Bronchial epithelial cell (primary cell): ENCODE results near the gene OPRL1. TPM values are rescaled to one million over a fixed set of nuclear protein-coding genes. Genes with fewer than 3 reads are reported as not detected.

Experiments used
- DNase-seq: peaks from one replicate; pipeline ENCODE4 v3.0.0-alpha.2; 2010; ENCODE audit warnings: low read depth
- FAIRE-seq: peaks from 2 replicates; lab custom pipeline; 2011; peaks lifted over from hg19 to GRCh38; lab: Jason Lieb, UNC
- H3K27me3 ChIP-seq: 2 replicates; pipeline ENCODE4 v1.5.1; 2011; ENCODE audit warnings: low read length; ENCODE audit not compliant: control insufficient read depth, insufficient read depth
- H3K36me3 ChIP-seq: 2 replicates; pipeline ENCODE4 v1.5.1; 2011; ENCODE audit warnings: low read length; ENCODE audit not compliant: control insufficient read depth, insufficient read depth
- H3K4me3 ChIP-seq: 2 replicates; pipeline ENCODE4 v1.5.1; 2011; ENCODE audit warnings: mild to moderate bottlenecking, low read depth, low read length, control low read depth
- total RNA-seq: library from RNA; depleted of rRNA; stranded (reverse); fragments of >200 nt; gene quantifications from 2 replicates; pipeline ENCODE4 v1.2.1, GENCODE V29; 2014
- TF ChIP-seq, protein P1 (sequence below): IDR thresholded peaks from 2 replicates; pipeline ENCODE4 v1.5.1; 2011; ENCODE audit warnings: mild to moderate bottlenecking, moderate library complexity, low read length, control low read depth, inconsistent platforms; ENCODE audit not compliant: insufficient read depth, severe bottlenecking

OPRL1 gene
- total RNA-seq, 1 donor from 2014 or later: under 0.01 TPM

DNA sequence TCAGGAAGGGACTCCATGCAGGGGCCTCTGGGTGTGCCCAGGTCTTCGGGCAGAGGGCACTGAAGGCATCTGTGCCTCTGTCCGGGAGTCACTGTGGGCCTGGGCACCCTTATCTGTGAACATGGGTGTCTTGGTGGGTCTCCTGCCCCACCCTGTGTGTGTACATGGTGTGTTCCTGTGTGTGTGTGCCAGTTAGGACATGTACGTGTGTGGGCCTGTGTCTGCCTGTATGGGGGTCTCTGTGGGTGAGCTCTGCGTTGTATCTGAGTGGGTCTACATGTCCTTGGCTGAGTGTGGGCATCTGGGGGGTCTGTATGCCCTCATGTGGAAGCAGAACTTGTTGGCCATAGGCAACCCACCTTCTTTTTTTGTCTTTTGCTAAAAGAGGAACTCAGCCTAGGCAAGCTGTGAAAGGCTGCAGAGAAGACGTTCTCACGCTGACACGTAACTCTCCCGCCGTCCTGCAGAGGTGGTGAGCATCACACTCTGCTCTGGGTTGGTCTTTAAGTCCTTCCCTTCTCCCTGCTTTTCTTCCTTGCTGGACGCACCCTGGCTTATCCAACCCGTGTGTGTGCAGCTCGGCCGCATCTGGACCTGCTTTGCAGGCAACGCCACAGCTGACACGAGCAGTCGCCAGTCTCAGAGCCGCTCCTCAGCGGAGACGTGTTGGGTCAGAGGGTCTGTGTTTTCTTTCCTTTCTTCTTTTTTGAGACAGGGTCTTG lies 28.0 kb downstream of the OPRL1 start:
- peaks cover 7% of the 10 kb centered on the region for H3K27me3 ChIP-seq
- no peak for FAIRE-seq
- H3K4me3 ChIP-seq: no peak overlapping the region
- DNase-seq: no peak
- TF ChIP-seq, protein P1, sequence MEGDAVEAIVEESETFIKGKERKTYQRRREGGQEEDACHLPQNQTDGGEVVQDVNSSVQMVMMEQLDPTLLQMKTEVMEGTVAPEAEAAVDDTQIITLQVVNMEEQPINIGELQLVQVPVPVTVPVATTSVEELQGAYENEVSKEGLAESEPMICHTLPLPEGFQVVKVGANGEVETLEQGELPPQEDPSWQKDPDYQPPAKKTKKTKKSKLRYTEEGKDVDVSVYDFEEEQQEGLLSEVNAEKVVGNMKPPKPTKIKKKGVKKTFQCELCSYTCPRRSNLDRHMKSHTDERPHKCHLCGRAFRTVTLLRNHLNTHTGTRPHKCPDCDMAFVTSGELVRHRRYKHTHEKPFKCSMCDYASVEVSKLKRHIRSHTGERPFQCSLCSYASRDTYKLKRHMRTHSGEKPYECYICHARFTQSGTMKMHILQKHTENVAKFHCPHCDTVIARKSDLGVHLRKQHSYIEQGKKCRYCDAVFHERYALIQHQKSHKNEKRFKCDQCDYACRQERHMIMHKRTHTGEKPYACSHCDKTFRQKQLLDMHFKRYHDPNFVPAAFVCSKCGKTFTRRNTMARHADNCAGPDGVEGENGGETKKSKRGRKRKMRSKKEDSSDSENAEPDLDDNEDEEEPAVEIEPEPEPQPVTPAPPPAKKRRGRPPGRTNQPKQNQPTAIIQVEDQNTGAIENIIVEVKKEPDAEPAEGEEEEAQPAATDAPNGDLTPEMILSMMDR: no peak
- H3K36me3 ChIP-seq: no peaks in the 10 kb centered on the region

DNA sequence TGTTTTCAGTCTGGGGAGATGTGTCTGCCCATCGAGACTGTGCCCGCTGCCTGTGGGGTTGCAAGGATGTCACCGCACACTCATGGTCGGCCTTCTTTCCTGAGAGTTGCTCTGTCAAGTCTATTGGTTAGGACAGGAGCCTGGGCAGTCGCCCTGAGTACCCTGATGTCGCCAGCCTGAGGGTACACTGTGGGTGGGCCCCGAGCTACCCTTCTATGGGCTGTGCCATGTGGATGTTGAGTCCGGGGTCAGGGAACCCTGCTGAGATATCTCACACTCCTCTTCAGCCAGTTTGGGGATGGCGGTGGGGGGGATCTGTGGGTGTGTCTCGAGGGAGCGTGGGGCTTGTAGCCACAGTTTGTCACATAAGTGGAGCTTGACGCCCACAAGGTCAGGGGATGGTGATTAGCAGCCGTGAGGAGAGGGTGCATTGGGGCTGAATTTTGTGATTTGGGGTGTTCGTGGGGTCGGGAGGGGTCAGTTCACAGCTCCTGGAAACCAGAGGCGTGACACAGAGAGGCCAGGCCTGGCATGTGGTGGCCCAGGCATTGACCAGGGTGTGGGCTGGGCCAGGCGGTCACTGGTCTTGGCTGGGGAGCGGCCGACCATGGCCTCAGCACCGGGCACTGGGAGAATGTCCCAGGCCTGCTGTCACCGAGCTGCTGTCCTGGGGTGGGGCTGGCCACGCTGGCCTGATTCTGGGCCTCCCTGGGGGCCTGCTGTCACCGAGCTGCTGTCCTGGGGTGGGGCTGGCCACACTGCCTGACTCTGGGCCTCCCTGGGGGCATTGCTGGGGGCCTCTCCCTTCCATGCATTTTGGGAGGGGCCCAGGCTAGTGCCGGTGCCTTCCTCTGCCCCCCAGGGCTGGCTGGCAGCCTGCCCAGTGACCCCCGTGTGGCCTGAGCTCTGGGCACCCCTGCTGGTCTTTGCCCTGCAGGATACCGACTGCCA lies 29.1 kb downstream of the OPRL1 start:
- no peak overlapping the region for H3K4me3 ChIP-seq
- FAIRE-seq (no peak), DNase-seq (no peak)
- H3K27me3 ChIP-seq: peaks cover 5% of the 10 kb centered on the region
- TF ChIP-seq, protein P1: no peak
- H3K36me3 ChIP-seq: no peaks in the 10 kb centered on the region

DNA sequence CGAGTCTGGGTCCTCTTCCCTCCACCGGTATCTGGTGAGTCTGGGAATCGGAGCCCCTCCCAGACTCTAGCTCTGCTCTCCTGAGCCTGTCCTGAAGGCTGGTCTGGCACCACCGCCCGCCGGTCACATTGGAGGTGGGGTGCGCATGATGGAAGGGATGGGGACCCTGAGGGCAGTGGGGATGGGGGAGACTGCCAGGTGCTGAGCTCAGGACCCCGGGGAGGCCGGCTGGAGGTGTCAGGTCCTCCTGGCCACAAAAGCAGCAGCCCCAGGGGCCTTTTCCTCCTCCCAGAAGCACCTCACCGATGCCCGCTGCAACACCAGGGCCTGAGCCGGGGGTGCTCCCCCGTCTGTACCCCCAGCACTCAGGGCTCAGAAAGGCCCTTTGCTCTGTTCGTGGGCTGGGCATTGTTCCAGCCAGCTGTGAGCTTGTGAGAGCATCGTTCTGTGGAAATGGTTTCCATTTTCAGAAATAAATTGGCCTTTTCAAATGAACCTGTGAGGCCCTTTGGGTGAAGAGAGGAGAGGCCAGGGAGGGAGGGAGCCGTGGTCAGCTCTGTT lies 30.0 kb downstream of the OPRL1 start:
- FAIRE-seq (no peak), DNase-seq (no peak)
- Histone ChIP-seq H3K4me3 (no peak overlapping the region), H3K36me3 (no peaks in the 10 kb centered on the region), H3K27me3 (peaks cover 5% of the 10 kb centered on the region)
- TF ChIP-seq, protein P1: no peak

DNA sequence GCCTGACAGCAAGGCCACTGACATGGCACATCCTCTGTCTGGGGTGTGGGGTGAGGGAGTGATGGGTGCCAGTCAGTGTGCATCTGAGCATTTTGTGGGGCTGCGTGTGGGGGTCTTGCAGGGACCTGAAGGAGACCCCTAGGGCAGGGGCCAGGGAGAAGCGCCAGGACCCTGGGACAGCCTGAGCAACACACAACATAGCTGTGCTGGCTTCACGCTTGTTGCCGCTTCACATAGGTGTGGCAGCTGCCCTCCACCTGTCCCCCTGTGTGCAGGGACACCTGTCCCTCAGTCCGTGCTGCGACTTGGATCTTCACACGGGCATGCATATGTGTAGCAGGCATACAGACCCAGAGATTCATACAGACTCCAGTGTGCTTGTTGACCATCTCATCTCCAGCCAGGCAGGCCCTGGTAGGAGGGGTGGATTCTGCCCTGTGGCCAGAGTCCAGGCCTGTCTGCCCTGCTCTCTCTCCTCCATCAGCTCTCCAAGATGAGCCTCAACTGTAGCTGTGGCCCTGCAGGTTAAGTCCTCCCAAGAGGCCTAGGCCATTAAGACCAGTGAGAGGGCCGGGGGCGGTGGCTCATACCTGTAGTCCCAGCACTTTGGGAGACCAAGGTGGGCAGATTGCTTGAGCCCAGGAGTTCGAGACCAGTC lies 30.7 kb downstream of the OPRL1 start:
- no peak overlapping the region for H3K4me3 ChIP-seq
- no peaks in the 10 kb centered on the region for H3K36me3 ChIP-seq
- FAIRE-seq: no peak
- no peak for DNase-seq
- TF ChIP-seq, protein P1: no peak
- peaks cover 5% of the 10 kb centered on the region for H3K27me3 ChIP-seq

DNA sequence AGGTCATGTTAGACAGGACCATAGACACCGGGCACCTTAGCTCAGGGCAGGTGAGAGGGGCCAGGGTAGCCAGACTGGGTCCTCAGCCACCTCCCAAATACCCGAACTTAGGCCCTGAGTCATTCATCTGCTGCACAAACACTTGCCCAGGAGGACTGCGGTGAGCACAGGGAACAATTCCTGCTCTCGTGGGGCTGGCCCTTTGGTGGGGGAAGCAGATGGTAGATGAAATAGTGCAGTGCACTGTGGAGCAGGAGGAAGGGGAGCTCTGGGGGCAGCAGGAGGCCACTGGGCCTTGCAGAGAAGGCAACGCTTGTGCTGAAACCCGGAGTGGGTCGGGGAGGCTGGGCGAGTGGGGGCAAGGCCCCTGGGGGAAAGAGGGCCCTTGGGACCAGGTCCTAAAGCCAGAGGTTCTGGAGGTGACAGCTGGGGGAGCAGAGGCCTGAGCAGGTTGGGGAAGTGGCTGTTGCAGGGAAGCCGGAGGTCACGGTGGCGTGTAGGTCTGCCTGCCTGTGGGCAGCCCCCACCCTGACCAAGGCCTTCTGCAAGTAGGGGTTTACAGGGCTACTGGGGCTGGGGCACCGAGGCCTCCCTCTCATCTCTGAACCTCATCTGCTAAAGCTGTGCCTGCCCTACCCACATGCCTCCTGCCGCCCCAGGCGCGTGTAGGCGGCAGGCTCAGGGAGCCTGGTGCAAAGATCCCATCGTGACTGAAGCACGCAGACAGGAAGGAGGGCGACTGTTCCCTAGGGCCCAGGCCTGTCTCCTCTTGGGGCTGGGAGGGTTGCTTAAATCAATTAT lies 32.2 kb downstream of the OPRL1 start:
- FAIRE-seq: no peak
- no peak for DNase-seq
- H3K27me3 ChIP-seq: peaks cover 5% of the 10 kb centered on the region
- H3K4me3 ChIP-seq: no peak overlapping the region
- H3K36me3 ChIP-seq: no peaks in the 10 kb centered on the region
- TF ChIP-seq, protein P1: no peak
